Measurements from ENCODE around the gene LMF1.

The LMF1 gene

DNA sequence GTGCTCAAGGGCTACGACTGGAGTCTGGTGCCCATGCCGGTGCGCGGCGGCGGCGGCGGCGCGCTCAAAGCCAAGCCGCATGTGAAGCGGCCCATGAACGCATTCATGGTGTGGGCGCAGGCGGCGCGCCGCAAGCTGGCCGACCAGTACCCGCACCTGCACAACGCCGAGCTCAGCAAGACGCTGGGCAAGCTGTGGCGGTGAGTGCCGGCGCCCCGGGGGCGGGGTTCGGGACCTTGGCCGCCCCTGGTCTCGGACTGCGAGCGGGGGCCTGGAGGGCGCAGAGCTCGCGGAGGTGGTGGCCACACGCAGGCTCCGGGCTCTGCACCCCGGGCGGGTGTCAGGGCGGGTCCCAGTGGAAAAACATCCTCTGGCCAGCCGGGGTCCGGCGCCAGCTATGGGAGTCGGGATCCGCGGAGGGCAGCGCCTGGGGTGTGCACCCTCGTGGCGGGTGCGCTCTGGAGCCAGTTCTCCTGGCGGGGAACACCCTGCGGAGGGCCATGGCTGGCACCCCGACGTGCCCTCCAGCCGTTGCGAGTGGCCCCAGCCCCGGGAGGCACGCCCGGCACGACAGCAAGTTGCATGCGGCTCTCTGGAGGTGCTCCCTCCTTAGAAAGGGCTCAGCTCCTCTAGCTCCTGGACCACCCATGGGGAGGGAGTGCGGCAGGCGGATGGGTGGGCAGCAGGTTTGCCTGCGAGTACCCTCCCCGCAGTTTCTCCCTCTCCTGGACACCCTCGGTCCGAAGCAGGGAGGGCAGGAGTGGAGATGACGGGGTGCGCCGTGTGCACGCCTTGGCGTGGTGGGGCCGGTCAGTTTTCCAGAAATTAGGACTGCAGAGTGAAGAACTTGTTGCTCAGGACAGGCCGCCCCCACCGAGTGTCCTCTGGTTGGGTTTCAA is 11.6 kb upstream of the LMF1 start:
- DNase-seq (ENCODE audit: low read depth) = no peak
- no peak for TF ChIP-seq MYC (IDR thresholded peaks at IDR 0.05; ENCODE audit: low read depth, low read length)
- TF ChIP-seq, protein P1, sequence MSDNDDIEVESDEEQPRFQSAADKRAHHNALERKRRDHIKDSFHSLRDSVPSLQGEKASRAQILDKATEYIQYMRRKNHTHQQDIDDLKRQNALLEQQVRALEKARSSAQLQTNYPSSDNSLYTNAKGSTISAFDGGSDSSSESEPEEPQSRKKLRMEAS (IDR thresholded peaks at IDR 0.05; ENCODE audit: low read depth, low read length) = no peak
- TF ChIP-seq, protein P2, sequence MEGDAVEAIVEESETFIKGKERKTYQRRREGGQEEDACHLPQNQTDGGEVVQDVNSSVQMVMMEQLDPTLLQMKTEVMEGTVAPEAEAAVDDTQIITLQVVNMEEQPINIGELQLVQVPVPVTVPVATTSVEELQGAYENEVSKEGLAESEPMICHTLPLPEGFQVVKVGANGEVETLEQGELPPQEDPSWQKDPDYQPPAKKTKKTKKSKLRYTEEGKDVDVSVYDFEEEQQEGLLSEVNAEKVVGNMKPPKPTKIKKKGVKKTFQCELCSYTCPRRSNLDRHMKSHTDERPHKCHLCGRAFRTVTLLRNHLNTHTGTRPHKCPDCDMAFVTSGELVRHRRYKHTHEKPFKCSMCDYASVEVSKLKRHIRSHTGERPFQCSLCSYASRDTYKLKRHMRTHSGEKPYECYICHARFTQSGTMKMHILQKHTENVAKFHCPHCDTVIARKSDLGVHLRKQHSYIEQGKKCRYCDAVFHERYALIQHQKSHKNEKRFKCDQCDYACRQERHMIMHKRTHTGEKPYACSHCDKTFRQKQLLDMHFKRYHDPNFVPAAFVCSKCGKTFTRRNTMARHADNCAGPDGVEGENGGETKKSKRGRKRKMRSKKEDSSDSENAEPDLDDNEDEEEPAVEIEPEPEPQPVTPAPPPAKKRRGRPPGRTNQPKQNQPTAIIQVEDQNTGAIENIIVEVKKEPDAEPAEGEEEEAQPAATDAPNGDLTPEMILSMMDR (IDR thresholded peaks at IDR 0.05; ENCODE audit: low read depth, low read length) = no peak
- no peak for TF ChIP-seq POLR2A (IDR thresholded peaks at IDR 0.05; ENCODE audit: extremely low read depth, insufficient read length)
- H3K4me3 ChIP-seq (ENCODE audit: low read depth, low read length) = no peak overlapping the region

DNA sequence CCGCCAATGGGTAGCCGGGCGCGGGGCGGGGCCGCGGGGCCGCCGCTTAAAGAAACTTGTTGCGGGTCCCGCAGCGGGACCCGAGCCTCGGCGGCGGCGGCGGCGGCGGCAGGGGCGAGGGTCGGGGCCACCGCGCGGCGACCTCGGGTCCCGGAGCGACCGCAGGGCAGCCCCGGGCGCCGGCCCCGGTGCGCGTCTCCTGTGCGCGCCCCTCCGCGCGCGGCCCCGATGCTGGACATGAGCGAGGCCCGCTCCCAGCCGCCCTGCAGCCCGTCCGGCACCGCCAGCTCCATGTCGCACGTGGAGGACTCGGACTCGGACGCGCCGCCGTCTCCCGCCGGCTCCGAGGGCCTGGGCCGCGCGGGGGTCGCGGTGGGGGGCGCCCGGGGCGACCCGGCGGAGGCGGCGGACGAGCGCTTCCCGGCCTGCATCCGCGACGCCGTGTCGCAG is 10.9 kb upstream of the LMF1 start, which contains the start of gene SOX8:
SOX8 (plus strand) TSS at position 76 of the 450 bp plus-strand sequence; CDS start at position 229, 153 bp downstream.
- DNase-seq (ENCODE audit: low read depth) = no peak
- TF ChIP-seq, protein P2 (IDR thresholded peaks at IDR 0.05; ENCODE audit: low read depth, low read length) = no peak
- TF ChIP-seq, protein P1 (IDR thresholded peaks at IDR 0.05; ENCODE audit: low read depth, low read length) = no peak
- no peak for TF ChIP-seq MYC (IDR thresholded peaks at IDR 0.05; ENCODE audit: low read depth, low read length)
- no peak for TF ChIP-seq POLR2A (IDR thresholded peaks at IDR 0.05; ENCODE audit: extremely low read depth, insufficient read length)
- H3K4me3 ChIP-seq (ENCODE audit: low read depth, low read length) = no peak within 1 kb of the TSS

DNA sequence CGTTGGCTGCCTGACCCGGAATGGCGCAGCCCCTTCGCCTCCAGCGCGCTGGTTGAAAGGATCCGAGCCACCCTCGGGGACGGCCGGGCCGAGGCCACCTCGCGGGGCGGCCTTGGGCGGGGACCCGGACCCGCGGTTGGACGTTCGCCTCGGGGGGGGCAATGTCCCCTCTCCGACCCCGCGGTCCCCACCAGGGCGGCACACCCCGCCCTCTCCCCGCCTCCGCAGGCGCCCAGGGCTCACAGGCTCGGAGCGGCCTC is 9.7 kb upstream of the LMF1 start:
- TF ChIP-seq, protein P2 (IDR thresholded peaks at IDR 0.05; ENCODE audit: low read depth, low read length) = no peak
- TF ChIP-seq MYC (IDR thresholded peaks at IDR 0.05; ENCODE audit: low read depth, low read length) (no peak), POLR2A (IDR thresholded peaks at IDR 0.05; ENCODE audit: extremely low read depth, insufficient read length) (no peak)
- TF ChIP-seq, protein P1 (IDR thresholded peaks at IDR 0.05; ENCODE audit: low read depth, low read length) = no peak
- no peak overlapping the region for H3K4me3 ChIP-seq (ENCODE audit: low read depth, low read length)
- DNase-seq (ENCODE audit: low read depth) = no peak

DNA sequence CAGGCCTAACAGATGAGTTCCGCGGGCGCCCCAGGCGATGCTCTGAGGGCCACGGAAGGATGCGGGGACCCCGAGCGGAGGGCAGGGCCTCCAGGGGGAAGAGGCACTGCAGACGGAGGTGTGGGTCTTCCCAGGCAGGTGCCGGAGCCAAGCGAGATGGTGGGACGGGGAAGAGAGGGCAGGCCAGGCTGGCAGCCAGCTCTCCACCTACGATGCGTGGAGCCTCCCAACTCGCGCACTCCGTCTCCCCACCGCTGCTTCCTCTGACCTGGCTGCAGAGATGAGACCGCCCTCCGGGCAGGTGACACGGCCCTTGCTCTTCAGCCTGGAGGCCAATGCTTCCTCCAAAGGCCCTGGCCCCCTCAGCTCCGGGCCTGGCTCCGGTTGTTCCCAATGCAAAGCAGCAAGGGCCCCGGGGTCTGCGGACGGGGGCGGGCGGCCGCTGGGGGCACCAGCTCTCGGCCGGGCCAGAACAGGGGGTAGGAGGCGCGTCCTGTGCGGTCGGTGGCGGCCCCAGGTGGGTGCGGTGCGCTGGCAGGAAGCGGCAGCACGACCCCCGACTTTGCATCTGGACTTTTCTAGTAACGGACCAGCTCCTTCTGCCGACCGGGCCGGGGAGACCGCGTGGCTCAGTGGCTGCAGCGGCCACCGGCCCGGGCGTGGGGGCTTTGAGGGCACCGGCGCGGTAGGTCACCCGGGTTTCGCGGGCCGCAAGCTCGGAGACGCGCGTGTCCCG is 9.2 kb upstream of the LMF1 start:
- no peak overlapping the region for H3K4me3 ChIP-seq (ENCODE audit: low read depth, low read length)
- no peak for DNase-seq (ENCODE audit: low read depth)

DNA sequence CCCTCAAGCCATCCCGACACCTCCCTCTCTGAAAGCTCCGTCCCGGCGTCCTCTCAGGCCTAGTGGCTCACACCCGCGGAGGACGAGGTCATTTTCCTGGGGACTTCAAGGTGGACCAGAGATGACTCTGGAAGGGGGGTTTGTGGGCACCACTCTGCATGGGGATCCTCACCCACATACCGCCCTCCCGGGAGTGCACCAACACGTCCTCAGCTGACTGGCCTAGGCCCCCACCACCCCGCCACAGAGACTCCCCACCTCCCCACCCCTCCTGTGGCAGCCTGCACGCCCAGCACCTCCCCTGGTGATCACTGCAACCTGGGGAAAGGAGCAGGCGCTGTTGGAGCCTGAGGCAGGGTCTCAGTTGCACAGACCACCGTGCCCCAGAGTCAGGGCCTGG is 8.4 kb upstream of the LMF1 start:
- DNase-seq (ENCODE audit: low read depth) = no peak
- no peak overlapping the region for H3K4me3 ChIP-seq (ENCODE audit: low read depth, low read length)
- TF ChIP-seq, protein P2 (IDR thresholded peaks at IDR 0.05; ENCODE audit: low read depth, low read length) = no peak
- TF ChIP-seq MYC (IDR thresholded peaks at IDR 0.05; ENCODE audit: low read depth, low read length) (no peak), POLR2A (IDR thresholded peaks at IDR 0.05; ENCODE audit: extremely low read depth, insufficient read length) (no peak)
- TF ChIP-seq, protein P1 (IDR thresholded peaks at IDR 0.05; ENCODE audit: low read depth, low read length) = no peak

More for the DNA sequence above, 9.2 kb upstream of the LMF1 start:
- TF ChIP-seq MYC (IDR thresholded peaks at IDR 0.05; ENCODE audit: low read depth, low read length) = no peak
- no peak for TF ChIP-seq POLR2A (IDR thresholded peaks at IDR 0.05; ENCODE audit: extremely low read depth, insufficient read length)
- TF ChIP-seq, protein P2 (IDR thresholded peaks at IDR 0.05; ENCODE audit: low read depth, low read length) = no peak
- TF ChIP-seq, protein P1 (IDR thresholded peaks at IDR 0.05; ENCODE audit: low read depth, low read length) = no peak
